Stimulated activated CD4-positive, alpha-beta T cell treated with anti-CD3 and anti-CD28 coated beads, Interleukin-2, amount 100 ng/mL, for 24 hours (primary cell): Measurements from ENCODE around the gene EBLN2.
"Not testable (repeated sequence)": the region's sequence is repeated elsewhere in the genome, so short reads cannot be mapped to it uniquely, and the experiment has no call there.

ENCODE experiments used
- DNase-seq, 2 donors: peaks; one replicate each; pipeline ENCODE4 v3.0.0-alpha.2; 2020

The EBLN2 gene

DNA sequence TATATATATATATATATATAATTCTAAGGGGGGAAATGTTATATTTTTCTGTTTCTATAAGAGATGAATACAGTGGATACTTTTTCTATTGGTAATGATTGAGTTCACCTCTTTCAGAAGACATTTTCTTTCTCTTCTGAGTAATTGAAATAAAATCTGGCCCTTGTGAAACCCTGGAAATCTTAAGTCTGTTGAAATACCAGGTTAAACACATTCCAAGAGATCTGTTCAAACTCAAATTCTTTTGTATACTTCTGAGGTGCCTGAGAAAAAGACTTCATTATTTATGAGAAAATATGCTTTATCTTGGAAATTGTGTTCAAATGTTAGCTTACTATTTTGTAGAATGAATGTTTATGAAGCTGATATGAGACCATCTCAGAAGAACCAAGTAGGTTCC, 4.8 kb downstream of the EBLN2 start:
- DNase-seq = not testable (repeated sequence)

DNA sequence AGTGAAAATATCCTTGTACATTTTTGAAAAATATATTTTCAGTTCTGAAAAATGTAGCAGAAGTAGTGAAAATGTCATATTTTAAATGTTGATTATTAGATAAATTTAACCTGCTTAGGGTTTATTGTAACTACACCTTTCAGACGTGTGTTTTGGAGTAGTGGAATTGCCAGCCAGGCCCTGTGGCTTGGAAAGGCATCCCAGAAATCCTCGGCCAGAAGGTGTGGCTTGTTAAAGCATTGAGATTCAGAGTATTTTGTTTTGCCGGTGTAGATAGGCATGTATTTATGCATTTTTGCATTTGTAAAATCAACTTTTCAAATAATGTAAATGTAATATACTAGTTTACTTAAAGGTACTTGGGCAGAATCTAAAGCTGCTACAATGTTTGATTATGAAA, 7.0 kb downstream of the EBLN2 start:
- no peak for DNase-seq

DNA sequence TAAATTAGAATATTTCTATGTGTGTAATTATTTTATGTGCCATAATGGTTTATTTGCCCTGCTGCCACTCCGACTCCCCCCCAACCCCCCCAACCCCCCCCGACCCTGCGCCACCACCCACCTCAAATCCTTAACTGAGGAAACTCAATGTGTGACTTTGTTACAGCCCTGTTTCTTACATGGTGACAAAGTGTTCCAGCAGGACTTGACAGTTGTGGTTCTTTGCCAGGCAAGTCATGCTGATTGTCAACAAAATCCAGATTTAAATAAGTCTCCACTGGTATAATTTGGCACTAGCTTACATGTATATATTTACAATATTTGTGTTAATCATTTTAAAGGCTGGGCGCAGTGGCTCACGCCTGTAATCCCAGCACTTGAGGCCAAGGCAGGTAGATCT, 7.7 kb downstream of the EBLN2 start:
- DNase-seq = no peak

DNA sequence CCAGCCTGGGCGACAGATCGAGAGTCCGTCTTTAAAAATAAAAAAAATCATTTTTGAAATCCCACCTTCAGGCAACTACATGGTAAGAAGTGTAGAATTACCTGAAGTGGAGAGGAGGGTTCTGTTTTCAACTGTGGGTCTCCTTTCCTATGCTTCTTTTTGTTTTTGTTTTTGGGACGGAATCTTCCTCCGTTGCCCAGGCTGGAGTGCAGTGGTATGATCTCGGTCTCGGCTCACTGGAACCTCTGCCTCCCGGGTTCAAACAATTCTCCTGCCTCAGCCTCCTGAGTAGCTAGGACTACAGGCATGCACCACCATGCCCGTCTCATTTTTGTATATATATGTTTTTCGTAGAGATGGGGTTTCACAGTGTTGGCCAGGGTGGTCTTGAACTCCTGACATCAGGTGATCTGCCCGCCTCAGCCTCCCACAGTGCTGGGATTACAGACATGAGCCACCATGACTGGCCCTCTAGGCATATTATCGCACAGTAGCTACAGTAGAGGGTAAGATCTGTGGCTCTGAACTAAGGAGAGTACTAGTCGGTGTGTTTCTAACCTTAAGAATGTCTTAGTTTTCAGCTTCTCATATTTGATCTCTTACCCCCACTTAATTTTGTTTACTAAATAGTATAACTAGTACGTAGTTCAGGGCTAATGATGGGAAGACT, 8.5 kb downstream of the EBLN2 start:
- no peak for DNase-seq

DNA sequence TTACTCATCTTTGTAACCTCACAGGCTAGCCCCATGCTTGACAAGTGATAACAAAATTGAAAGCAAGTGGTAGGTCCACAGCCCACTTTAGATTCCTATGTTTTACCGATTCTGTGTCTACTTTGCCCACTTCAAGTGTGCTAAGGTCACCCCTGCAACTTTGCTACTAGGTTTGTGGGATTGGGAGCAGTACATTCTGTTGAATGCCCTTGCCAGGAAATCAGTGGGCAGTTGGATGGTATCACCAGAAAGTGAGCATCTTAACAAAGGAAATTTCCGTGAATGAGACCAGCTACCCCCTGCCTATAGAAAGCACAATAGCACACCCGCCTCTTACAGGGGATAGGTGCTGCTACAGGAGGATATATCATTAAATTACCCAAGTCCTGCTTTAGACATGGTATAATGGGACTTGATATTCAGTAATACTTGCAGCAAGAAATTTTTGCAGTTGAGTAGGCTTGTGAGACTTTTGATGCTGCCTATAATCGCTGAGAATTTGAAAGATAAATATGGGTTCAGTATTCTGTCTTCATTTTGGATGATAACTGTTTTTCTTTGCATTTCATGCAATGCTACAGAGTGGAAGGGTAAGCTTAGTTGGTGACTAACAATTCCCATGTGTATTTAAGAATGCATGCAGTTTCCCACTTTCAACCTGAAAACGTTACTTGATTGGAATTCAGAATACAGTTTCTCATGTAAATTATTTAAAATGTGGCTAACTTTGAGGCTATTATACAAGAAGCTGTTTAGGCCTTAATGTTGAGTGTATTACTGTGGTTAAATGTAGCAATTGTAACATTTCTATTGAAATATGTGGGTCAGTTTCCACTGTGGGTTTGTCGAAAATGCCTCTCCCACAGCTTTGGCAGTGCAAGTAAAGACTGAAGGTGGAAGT, 9.5 kb downstream of the EBLN2 start:
- DNase-seq = no peak

DNA sequence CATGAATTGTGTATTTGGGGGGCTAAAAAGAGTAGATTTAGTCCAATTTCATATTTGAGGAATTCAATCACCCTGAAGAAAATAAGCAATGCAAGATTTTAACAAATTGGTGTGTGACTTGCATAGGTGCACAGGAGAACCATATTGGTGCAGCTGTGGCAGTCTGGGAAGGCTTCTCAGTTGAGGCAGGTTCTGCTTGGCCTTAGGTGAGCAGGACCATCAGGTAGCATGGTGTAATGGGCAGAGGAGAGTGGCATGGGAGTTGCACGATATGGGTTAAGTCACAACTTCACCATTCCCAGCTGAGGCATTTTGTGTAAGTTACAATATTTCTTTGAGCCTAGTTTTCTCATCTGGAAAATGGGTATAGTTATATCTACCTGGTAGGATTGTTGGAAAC, 10.5 kb downstream of the EBLN2 start:
- no peak for DNase-seq

DNA sequence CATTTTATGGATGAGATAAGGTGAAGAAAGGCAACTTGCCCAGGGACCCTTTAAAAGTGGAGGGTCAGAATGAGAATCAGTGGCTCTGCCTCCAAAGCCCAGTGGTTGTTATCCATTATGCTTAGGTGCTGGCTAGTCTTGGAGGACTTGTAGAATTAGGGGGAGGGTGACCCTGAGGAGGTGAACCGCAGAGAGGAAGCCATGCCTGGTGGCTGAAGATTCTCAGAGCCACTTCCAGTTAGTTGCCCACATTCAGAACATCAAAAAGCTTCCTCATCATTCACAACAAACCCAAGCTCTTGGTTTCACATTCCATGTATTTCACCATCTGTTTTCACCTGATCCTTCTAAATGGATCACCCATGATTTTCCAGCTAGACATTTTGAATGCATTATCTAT, 11.2 kb downstream of the EBLN2 start:
- no peak for DNase-seq

DNA sequence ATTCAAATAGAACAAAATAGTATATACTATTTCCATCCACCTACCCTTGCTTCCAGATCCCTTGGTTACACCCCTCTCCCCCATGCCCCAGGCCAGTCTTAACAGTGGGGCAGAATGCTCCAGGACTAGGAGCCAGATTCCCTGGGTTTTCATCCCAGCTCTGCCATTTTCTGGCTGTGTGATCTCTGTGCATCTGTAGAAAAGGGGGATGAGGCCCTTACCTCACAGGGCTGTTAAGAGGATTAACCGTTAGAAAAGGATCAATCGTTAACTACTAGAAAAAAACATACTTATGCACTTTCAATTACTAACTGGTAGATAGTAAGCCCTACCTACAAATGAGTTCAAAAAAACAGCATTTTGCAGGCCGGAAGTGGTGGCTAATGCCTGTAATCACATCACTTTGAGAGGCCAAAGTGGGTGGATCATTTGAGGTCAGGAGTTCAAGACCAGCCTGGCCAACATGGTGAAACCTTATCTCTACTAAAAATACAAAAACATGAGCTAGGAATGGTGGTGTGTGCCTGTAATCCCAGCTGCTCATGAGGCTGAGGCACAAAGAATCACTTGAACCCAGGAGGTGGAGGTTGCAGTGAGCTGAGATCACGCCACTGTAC, 11.7 kb downstream of the EBLN2 start:
- DNase-seq = no peak

DNA sequence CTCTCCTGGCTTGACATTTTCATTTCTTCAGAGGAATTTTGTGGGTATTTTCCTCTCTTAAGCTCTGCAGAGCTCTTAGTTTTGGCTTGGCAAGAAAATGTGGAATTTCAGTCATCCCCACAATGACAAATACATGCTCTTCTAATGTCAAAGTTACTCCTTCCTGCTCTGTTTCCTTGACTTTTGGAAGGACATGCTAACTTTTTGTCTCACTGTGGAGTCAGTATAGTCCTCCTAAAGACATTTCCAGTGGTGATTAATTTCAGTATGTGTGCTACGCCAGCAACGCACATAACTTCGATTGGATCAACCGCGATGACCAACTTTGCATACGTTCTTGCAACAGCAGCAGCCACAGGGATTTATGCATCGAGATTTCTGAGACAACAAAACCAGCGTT, 13.3 kb downstream of the EBLN2 start:
- DNase-seq = no peak

DNA sequence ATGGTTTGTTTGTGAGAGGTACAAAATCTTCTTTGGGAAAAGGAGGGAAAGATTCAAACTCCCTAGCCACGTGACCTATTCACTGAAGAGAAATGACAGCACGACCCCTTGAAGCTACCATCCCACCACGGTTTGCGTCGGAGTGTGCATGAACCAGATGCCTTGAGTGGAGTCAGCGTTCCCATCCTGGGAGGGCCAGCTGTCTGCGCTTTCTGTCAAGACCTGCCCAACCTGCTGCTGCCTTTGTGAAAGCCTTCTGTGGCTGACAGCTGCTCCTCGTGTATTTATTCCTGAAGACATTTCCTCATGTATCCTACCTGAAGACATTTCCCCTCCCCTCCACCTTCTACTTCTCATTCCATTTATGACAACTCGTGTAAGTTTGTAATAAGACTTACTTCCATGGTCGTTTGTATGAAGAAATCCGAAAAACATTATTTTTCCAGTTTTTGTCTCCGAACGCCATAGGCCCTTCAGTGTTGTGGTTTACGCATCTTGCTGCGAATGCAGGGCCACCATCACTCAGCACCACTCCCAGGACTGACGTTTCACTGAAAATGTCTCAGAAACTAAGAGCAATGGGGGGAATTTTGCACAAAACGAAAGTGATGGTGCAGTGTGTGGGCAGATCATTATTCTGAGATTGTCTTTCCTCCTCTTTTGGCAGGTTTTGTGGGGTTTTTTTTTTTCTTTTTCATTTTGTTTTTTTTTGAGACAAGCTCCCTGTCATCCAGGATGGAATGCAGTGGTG, 18.9 kb downstream of the EBLN2 start:
- DNase-seq = peak in 1 of 2 donors; percentile 18

DNA sequence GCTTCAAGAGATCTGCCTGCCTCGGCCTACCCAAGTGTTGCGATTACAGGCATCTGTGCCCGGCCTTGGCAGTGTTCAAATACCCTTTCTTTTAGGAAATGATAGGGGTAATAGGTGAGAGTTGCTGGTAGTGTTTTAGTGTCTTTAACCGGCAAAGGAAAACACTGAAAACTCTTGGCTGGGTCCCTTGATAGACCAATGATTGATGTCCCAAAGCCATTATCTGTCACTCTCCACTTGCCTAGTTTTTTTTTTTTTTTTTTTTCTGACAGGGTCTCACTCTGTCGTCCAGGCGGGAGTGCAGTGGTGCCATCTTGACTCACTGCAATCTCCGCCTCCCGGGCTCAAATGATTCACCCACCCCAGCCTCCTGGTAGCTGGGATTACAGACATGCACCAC, 19.7 kb downstream of the EBLN2 start:
- DNase-seq = no peak

DNA sequence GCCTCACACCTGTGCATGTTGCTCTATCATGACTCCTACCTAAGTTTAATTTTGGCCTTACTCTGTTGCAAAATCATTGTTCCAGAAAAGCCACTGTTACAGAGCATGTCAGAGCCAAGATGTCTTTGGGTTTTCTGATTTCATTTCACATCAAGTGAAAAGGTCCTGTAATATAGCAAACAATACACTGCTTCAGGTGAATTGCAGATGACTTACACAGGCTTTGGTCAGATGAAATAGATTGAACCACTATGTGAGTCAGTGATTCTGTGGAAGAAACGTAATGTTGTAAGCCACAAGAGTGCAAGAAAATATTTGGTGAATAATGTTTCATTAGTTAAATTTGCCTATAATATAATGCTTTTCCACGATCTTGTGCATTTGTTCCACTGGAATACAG, 22.7 kb downstream of the EBLN2 start:
- DNase-seq = no peak

DNA sequence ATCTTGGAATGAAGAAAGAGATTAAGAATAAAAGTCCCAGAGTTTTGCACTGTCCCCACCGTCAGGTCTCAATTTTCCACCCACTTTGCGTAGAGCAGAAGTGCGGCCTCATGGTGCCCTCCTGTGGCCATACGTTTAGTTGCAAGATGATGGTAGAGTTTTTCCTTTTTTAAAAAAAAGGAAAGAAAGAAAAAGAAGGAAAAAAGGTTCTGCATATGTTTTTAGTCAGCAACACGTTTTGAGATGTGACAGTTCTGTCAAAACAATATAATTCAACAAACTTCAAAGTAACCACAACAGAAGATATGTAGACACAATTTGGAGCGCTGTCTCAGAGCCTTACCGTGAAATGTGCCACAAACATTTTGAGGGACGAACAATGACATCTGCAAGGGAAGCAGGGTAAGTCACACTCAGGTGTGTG, 24.6 kb downstream of the EBLN2 start:
- peak; percentile 57 to 64 for DNase-seq

DNA sequence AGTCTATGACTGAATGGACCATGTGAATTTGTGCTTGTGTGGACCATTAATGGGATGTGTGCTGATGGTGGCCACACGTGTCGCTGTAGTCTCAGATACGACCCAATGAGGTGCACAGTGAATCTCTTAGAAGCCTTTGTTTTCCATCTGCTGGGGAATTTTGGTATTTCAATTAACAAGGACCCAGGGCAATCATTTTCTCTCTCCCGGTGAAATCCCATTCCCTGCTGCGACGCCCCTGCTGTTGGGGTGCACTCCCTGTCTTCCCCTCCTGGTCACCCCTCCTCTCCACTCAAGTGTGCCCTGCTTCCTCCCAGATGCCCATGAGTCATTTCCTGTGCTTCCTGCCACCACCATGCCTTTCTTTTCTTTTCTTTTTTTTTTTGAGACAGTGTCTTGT, 32.7 kb downstream of the EBLN2 start:
- DNase-seq = no peak

DNA sequence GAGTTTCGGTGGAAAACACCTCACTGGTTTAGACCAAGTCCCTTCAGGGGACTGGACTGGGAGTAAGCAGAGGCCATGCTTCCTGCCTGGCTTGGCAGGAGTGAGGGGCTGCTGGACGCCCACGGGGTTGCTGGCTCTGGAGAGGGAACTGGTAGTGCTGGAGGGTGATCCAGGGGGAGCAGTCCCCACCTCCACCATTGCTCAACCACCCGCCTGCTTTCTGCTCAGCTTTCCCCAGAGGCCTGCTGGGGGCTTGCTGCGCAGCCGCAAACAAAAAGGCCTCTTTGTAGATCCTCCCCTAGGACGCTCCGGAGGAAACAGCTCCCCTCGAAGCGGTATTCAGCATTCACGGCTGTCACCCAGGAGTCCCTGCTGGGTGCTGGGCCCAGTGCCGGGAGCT, 33.5 kb downstream of the EBLN2 start:
- no peak for DNase-seq

DNA sequence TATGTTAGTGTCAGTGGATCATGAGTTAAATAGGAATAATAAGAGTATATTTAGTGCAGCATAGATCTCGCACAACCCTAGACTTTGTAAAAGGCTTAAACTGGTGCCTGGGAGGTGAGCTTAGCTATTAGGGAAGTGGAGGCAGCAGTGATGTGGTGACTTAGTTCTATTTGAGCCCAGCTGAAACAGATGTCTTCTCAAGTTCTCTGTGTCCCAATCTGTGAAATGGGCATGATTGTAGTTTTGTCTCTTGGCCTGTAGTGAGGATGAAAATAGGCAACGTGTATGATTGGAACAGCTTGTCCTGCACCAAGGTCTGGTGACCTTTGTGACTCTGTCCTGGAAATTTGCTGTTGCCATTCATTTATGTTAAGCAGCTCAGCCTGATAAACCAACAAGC, 34.7 kb downstream of the EBLN2 start:
- no peak for DNase-seq

DNA sequence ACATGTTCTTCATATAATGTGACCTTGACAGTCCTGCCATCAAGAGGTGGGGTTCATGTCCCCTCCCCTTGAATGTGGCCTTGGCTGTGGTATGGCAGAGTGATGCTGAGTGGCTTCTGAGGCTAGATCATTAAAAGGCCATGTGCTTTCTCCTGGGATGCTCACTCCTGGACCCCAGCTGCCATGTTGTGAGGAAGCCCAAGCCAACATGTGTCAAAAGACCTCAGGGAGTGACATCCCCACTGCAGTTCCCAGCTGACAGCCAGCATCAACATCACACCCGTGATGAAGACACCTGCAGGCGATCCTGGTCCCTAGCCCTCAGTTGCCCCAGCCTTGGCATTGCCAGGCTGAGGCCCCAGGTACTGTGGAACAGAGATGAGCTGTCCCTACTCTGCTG, 36.6 kb downstream of the EBLN2 start:
- DNase-seq = no peak

DNA sequence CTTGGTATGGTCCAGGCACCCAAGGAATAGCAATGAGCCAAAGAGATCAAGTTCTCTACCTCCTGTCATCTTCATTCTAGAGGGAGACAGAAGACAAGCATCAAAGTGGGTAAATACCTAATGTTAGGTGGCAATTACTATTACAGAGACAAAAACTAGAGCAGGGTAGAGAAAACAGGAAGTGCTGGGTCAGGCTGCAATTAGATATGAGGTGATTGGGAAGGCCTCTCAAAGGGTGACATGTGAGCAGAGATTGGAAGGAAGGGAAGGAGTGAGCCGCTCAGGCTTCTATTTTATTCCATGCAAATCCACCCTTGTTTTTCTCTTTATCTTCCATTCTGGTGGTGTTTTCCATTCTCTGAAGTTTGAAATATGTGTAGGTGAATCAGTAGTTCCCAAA, 37.4 kb downstream of the EBLN2 start:
- no peak for DNase-seq

DNA sequence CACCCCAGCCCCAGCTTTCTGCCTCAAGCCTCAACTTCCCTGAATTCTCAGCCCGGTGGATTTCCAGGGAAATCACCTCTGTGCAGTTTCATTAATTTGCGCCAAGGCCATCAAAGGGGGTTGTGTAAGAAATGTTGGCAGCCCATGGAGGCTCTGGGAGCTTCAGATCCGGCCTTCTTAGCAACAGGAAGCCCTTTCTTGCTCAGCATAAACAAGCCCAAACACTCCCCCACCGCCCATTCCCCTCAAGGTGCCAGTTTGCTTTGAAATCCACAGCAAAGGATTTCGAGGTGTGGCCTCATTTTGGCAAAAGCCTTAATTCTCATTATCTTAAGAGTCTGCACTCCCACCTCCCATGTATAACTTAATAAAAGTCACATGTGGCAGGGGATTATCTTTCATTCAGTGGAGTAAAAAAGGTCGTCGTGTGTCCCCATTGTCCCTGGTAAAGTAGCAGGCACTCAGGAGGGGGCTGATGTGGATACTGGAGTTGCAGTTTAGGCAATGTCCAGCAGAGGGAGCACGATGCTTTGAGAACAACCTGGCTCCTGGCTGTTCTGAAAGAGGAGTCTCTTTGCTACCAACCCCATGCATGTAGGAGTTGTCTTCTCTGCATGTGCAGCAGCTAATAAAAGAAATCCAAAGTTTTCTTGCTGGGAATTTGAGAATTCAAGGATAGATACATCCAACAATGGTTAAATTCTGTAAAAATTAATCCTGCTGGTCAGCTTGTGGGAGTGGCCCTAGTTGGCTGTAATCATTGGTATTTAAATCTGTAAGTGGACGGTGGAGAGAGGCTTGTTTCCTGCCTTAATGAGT, 39.5 kb downstream of the EBLN2 start:
- peak; percentile 84 to 87 for DNase-seq

DNA sequence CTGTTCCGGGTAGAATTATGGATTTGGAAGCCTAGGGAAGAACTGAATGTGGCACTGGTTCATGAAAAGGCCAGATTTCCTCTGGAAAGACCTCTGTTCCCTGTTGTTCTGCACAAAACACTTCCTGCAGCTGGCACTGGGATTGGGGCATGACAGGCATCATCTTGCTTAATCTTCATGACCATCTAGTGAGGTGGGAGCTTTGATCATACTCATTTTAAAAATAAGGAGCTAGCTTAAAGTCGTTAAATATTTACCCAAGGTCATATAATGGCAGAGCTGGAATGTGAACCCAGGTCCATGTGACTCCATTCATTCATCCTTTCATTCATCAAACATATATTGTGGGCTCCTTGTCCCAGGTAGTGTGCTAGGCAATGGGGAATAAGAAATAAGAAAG, 40.4 kb downstream of the EBLN2 start:
- no peak for DNase-seq

DNA sequence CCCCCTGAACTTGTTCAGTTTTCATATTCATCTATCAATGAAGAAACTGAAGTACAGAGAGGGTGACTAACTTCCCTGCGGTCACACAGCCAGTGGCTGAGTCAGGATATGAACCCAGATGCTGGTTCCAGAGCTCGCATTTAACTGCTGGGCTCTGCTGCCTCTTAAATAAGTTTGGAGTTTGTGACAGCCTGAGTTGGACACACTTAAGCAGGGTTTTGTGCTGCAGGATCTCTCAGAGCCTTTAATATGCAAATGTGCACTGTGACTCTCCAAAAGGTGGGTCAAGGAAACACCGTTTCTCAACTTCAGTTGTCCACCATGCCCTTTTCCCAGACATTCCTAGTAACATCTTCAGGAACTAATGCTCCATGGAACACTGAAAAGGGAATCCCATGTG, 45.8 kb downstream of the EBLN2 start:
- DNase-seq = no peak

DNA sequence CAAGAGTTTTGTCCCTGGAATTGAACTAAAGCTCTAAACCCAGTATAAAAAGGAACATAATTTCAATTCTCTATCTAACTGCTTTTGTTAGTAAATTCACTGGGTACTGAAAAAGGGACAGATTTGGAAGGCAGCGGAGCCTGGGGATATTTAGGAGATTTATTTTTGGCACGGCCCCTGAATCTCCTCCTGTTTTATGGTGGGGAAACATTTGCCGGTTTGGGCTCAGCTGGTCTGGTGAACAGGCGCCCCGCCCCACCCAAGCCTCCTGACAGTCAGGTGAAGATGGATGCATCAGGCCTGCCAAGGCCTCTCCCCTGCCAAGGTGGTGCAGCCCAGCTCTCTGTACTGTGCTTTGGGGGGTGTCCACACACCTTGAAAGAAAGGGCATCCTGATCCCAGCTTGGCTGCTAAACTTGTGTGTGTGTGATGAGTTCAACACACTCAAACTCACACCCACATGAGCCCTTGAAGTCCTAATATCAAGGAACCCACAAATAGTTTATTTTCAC, 46.3 kb downstream of the EBLN2 start:
- DNase-seq = no peak
